Stimulated activated naive CD8-positive, alpha-beta T cell treated with anti-CD3 and anti-CD28 coated beads, Interleukin-15, Interleukin-2, amounts not matched to agents 100 ng/mL and 50 ng/mL, for 24 hours (primary cell): ENCODE results near the gene CCL7.

Experiments
- H3K27ac Mint-ChIP-seq: one replicate; pipeline ENCODE4 v1.8.0; 2021; ENCODE audit warnings: mild to moderate bottlenecking, mixed read lengths
- H3K27me3 Mint-ChIP-seq: one replicate; pipeline ENCODE4 v1.8.0; 2021; ENCODE audit warnings: mixed read lengths
- H3K36me3 Mint-ChIP-seq: one replicate; pipeline ENCODE4 v1.8.0; 2021; ENCODE audit warnings: low read depth, mixed read lengths
- H3K4me1 Mint-ChIP-seq: one replicate; pipeline ENCODE4 v1.8.0; 2021; ENCODE audit warnings: low read depth, mixed read lengths
- H3K4me3 Mint-ChIP-seq: one replicate; pipeline ENCODE4 v1.8.0; 2021; ENCODE audit warnings: mild to moderate bottlenecking, mixed read lengths
- H3K9me3 Mint-ChIP-seq: one replicate; pipeline ENCODE4 v1.8.0; 2021; ENCODE audit warnings: mixed read lengths

CCL7 gene

DNA sequence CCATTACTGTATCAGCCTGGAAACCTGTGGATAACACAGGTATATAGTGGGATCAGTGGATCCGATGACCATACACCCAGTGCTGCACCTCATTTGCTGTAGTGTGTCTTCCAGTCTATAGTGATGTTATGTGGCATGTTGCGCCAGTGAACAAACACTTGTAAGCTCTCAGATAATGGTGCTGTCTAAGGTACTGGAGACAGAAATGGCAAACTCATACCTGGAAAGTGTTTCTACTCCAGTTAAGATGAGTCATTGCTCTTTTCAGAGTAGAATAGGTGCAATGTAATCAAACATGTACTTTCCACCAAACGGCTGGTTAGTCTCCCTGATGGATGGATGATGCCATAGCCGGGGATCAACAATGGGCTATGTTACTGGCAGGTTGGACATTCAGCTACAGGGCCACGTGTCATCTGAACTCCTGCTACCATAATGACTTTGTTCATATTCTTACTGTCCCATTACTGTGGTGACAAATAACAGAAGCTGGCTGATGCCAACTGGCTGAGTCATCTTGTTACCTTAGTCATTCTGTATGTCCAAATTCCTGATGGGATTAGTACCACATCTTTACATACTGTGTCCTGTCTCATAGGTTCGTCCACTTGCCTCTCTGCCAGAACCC is 21.8 kb downstream of the CCL7 start:
- Mint-ChIP-seq H3K4me1 (no peaks in the 10 kb centered on the region), H3K4me3 (no peak overlapping the region), H3K27me3 (peaks cover 10% of the 10 kb centered on the region), H3K36me3 (no peaks in the 10 kb centered on the region), H3K27ac (no peak overlapping the region), H3K9me3 (no peaks in the 10 kb centered on the region)

DNA sequence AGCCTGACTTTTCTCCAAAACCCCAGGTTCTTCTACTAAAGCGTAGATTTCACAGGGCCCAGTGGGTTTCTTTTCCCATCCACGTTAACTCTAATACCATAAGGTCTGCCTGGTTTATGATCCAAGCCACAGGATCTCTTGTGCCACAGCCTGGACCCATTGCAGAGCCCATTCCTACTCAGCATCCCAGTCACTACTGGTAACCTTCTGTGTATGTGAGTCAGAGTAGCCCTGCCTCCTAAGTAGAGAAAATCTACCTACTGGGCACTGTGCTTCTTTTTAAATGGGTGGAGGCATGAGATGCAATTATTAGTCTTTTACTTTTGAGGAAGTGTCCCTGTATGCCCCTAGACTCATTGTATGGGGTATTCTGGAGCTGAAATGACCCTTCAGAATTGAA is 29.0 kb downstream of the CCL7 start:
- peaks cover 3% of the 10 kb centered on the region for H3K9me3 Mint-ChIP-seq
- H3K4me3 Mint-ChIP-seq: no peak overlapping the region
- no peak overlapping the region for H3K27ac Mint-ChIP-seq
- peaks cover 30% of the 10 kb centered on the region for H3K27me3 Mint-ChIP-seq
- H3K4me1 Mint-ChIP-seq: no peaks in the 10 kb centered on the region
- H3K36me3 Mint-ChIP-seq: no peaks in the 10 kb centered on the region

DNA sequence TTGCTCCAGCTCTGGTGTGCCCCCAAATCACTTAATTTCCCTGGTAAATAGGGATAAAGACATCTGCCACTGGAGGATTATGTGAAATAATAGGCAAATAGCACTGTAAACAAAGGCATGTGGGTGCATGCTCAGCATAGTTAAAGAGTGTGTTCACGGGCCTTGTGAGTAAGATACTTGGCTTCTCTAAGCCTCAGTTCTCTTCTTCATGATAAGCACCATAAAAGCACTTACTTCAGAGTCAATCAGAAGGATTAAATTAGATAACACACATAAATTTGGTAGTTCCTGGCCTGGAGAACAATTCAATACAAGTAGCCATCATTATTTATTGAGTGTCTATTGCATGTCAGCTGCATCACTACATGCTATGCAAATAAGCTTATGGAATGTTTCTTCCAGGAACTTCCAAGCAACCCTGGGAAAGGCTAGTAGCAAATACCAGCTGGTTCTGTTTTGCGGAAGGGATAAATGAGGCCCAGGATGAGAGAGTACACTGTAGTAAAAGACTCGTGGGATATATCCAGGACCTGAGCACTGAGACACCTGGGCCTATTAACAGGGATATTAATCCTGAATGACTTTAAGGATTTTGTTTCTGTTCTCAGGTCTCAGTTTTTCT is 30.0 kb downstream of the CCL7 start:
- no peaks in the 10 kb centered on the region for H3K36me3 Mint-ChIP-seq
- no peaks in the 10 kb centered on the region for H3K4me1 Mint-ChIP-seq
- H3K27ac Mint-ChIP-seq: no peak overlapping the region
- H3K9me3 Mint-ChIP-seq: peaks cover 3% of the 10 kb centered on the region
- H3K4me3 Mint-ChIP-seq: no peak overlapping the region
- H3K27me3 Mint-ChIP-seq: peaks cover 30% of the 10 kb centered on the region

DNA sequence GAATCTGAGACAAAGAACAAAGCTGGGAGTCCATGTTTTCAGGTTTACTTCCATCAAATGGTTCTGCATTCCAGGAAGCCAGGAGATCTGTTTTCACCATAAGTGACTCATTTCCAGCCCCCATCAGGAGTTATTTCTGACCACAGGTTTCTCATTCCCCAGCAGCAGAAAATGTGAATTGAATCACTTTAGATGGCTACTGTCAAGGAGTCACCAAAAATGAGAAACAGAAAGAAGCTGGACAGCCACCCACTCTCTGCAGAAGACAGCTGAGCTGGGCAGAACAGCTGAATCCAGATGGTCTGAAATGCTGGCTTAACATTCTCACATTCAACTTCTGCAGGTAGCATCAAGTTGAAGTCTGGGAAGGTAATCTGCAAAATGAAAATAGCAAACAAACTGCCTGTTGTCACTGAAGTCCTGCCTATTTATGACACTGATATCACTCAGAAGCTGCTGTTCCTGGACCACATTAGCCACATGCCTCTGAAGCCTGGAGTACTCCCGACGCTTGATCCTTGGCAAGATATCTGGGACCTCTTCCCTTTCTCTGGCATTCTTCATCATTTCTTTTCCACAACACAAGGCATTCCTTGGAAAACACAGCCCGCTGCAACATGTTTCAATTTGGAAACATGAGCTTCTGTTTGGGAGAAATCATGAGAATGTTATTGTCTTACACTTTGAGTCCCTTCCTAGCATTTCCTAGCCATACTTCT is 30.8 kb downstream of the CCL7 start:
- Mint-ChIP-seq H3K9me3 (peaks cover 3% of the 10 kb centered on the region), H3K27me3 (peaks cover 30% of the 10 kb centered on the region), H3K4me1 (no peaks in the 10 kb centered on the region), H3K27ac (no peak overlapping the region), H3K36me3 (no peaks in the 10 kb centered on the region), H3K4me3 (no peak overlapping the region)

DNA sequence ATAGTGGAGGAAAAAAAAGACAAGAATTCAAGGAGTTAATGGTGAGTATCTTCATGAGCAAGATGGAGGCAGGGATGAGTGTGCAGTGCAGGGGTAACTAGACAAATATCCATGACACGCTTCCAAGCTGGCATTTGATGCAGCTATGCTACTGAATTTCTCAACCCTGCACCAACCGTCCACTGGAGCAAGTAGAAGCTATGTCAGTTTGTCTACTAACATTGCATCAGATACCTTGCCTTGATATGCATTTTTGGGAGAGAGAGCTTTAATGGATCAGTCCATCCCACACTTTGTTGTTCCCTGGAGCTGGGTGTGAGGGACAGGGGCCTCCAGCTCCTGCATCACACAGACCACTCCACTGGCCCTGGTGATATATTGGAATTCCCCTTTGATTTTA is 32.0 kb downstream of the CCL7 start:
- peaks cover 34% of the 10 kb centered on the region for H3K27me3 Mint-ChIP-seq
- peaks cover 3% of the 10 kb centered on the region for H3K9me3 Mint-ChIP-seq
- H3K4me1 Mint-ChIP-seq: no peaks in the 10 kb centered on the region
- no peak overlapping the region for H3K4me3 Mint-ChIP-seq
- H3K27ac Mint-ChIP-seq: no peak overlapping the region
- H3K36me3 Mint-ChIP-seq: no peaks in the 10 kb centered on the region

DNA sequence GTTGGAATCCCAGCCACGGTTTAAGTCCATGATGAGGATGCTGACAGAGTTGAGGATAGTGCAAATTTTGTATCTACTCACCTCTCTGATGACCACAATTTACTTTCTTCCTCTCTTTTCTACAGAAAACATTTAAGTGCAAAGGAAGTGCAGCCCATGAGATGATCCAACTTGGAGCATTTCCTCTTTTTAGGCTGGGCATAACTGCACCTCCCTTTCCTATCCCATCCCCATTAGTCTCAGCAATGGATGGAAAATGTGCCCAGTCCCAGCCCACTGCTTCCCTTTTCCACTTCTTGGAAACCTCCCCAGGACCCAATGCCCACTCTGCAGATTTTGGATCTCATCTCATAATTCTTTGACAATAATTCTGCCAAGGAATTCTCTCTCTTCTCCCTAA is 32.6 kb downstream of the CCL7 start:
- peaks cover 3% of the 10 kb centered on the region for H3K9me3 Mint-ChIP-seq
- no peak overlapping the region for H3K27ac Mint-ChIP-seq
- H3K36me3 Mint-ChIP-seq: no peaks in the 10 kb centered on the region
- H3K4me1 Mint-ChIP-seq: peaks cover 3% of the 10 kb centered on the region
- peaks cover 39% of the 10 kb centered on the region for H3K27me3 Mint-ChIP-seq
- H3K4me3 Mint-ChIP-seq: no peak overlapping the region

DNA sequence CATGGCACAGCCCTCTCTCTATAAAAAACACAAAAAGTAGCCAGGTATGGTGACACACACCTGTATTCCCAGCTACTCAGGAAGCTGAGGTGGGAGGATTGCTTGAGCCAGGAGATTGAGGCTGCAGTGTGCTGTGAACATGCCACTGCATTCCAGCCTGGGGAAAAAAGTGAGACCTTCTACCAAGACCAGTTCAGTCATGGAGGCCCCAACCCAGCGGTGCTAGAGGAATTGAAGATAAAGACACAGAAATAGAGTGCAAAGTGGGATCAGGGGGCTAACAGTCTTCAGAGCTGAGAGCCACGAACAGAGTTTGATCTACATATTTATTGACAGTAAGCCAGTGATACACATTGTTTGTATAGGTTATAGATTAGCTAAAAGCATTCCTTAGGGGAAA is 33.6 kb downstream of the CCL7 start:
- peaks cover 3% of the 10 kb centered on the region for H3K4me1 Mint-ChIP-seq

DNA sequence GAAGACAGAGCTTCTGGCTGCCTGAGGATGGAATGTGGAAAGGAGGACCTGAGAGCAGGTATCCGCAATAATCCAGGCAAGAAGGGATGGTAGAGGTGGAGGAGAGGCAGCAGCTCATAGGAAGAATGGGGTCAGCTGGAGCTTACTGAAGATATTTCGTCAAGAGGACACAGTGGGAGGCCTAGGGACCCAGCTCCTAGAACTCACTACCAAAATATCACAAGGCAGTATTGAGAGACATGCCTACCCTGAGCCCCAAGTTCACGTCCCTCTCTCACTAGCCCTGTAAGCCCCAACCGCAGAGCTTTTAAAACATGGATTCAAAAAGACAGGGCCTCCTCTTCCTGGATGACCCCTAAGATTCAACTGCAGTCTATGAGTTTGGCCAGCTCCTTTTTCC is 35.0 kb downstream of the CCL7 start:
- no peak overlapping the region for H3K27ac Mint-ChIP-seq
- peaks cover 32% of the 10 kb centered on the region for H3K27me3 Mint-ChIP-seq
- no peak overlapping the region for H3K4me3 Mint-ChIP-seq
- H3K4me1 Mint-ChIP-seq: peaks cover 3% of the 10 kb centered on the region
- H3K9me3 Mint-ChIP-seq: no peaks in the 10 kb centered on the region
- H3K36me3 Mint-ChIP-seq: no peaks in the 10 kb centered on the region

More for the DNA sequence above, 33.6 kb downstream of the CCL7 start:
- Mint-ChIP-seq H3K9me3 (peaks cover under 1% of the 10 kb centered on the region), H3K36me3 (no peaks in the 10 kb centered on the region), H3K4me3 (no peak overlapping the region), H3K27me3 (peaks cover 38% of the 10 kb centered on the region), H3K27ac (no peak overlapping the region)

DNA sequence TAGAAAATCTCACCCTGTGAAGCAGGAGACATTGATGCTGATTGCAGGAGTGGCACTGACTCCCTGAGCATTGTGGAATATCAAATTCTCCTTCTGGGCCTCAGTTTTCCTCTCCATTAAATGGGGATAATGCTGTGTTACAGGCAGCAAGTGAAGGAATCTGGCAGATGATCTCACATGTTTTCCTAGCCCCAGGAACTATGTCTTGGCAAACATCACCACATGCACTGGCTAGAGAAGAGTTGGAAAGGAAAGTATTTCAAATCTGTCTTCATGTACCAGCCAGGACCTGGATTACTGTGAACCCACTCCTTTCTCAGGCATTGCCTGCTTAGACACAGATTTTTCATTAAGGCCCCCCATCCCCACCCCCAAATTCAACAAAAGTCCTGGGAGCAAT is 35.6 kb downstream of the CCL7 start:
- H3K9me3 Mint-ChIP-seq: no peaks in the 10 kb centered on the region
- H3K36me3 Mint-ChIP-seq: no peaks in the 10 kb centered on the region
- H3K4me3 Mint-ChIP-seq: no peak overlapping the region
- peaks cover 32% of the 10 kb centered on the region for H3K27me3 Mint-ChIP-seq
- H3K4me1 Mint-ChIP-seq: peaks cover 3% of the 10 kb centered on the region
- no peak overlapping the region for H3K27ac Mint-ChIP-seq

DNA sequence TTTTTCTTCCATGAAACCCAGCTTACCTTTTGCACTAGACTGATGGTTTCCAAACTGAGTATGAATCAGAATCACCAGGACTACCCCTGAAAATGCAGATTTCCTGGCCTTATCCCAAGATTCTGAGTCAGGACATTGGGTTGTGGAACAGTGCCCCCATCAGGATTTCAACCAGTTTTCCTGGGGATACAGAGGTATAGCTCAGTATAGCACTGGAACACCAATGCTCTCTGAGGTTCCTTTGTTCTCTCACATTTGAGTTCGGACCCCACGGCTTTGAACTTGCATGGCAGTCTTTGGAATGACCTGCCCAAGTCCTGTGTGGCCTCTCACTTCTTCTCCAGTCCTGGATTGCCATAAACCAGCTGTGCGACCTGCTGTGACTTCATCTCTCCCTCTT is 36.4 kb downstream of the CCL7 start:
- H3K4me1 Mint-ChIP-seq: peaks cover 3% of the 10 kb centered on the region
- no peak overlapping the region for H3K27ac Mint-ChIP-seq
- H3K9me3 Mint-ChIP-seq: no peaks in the 10 kb centered on the region
- no peak overlapping the region for H3K4me3 Mint-ChIP-seq
- H3K27me3 Mint-ChIP-seq: peaks cover 26% of the 10 kb centered on the region
- no peaks in the 10 kb centered on the region for H3K36me3 Mint-ChIP-seq

DNA sequence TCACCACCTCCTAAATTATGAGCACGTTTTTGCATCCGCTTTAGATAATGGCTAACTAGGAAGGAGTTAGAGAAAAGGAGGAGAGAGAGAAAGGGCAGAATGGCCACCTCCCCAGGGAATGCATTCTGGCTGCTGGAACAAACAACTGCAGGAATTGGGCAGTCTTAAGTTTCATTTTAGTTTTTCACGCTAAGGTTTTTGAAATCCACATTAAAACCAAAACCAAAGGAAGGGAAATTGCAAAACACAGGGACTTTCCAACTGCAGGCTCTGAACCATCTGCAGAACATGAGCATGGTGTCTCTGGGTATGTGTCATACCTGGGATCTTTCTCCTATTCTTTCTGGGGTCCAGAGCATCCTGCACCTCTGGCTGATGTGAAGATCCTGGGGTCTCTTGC is 37.1 kb downstream of the CCL7 start:
- Mint-ChIP-seq H3K27ac (no peak overlapping the region), H3K36me3 (no peaks in the 10 kb centered on the region), H3K4me3 (no peak overlapping the region), H3K27me3 (peaks cover 20% of the 10 kb centered on the region), H3K4me1 (peaks cover 3% of the 10 kb centered on the region), H3K9me3 (no peaks in the 10 kb centered on the region)

DNA sequence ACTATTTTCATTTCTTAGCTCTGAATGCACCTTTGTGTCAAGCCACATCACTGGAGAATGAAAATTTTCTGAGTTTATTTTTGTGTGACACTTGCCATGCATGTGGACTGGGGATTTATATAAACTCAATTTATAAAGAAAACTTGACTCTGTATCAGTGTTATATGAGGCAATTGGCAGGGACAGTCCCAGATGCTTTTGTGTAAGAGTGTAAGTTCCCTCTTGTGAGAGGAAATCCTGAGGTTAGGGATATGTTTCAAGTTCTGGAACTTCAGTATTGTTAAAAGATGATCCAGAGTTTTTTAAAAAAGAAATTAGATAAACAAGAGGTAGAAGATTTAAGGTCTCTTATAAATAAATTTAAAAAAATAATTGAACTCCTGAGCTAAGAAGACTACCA is 38.4 kb downstream of the CCL7 start:
- peaks cover 3% of the 10 kb centered on the region for H3K4me1 Mint-ChIP-seq
- no peak overlapping the region for H3K4me3 Mint-ChIP-seq
- H3K36me3 Mint-ChIP-seq: no peaks in the 10 kb centered on the region
- peaks cover 16% of the 10 kb centered on the region for H3K27me3 Mint-ChIP-seq
- no peaks in the 10 kb centered on the region for H3K9me3 Mint-ChIP-seq
- no peak overlapping the region for H3K27ac Mint-ChIP-seq

DNA sequence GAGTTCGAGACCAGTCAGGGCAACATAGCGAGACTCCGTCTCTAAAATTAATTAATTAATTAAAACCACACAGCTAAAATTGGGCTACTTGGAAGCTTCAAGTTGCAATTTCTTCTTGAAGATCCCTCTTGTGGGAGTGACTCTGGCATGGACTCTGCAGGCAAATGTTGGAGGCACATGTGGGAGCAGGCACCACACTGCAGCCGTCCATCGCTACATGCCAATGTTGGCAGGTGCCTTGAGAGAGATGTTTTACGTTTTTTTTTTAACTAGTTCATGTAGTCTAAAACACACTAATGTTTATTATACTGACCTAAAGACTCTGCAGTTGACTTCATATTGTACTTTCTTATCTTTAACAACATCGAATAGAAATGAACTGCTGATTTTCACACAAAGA is 41.3 kb downstream of the CCL7 start:
- H3K9me3 Mint-ChIP-seq: no peaks in the 10 kb centered on the region
- no peak overlapping the region for H3K4me3 Mint-ChIP-seq
- no peaks in the 10 kb centered on the region for H3K36me3 Mint-ChIP-seq
- peaks cover 29% of the 10 kb centered on the region for H3K27me3 Mint-ChIP-seq
- no peak overlapping the region for H3K27ac Mint-ChIP-seq
- peaks cover 3% of the 10 kb centered on the region for H3K4me1 Mint-ChIP-seq

DNA sequence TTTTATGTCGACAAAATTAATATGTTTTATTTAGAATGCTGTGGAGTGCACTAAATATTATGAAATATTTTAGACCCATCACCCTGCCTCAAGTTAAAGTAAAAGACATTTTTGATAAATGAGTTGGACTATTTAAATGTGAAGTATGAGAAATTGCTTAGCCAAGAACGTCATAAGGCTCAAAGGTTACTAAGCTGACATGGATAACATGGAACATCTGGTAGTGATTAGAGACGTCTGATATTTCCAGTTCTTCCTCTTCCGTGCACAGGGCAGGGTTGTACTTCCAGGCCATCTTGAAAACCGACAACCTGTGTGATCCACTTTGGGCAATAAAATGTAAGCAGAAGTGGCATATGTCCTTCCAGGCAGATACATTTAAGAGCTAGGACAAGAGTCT is 42.1 kb downstream of the CCL7 start:
- no peak overlapping the region for H3K4me3 Mint-ChIP-seq
- H3K36me3 Mint-ChIP-seq: no peaks in the 10 kb centered on the region
- H3K27ac Mint-ChIP-seq: no peak overlapping the region
- no peaks in the 10 kb centered on the region for H3K9me3 Mint-ChIP-seq
- H3K27me3 Mint-ChIP-seq: peaks cover 31% of the 10 kb centered on the region
- H3K4me1 Mint-ChIP-seq: peaks cover 3% of the 10 kb centered on the region

DNA sequence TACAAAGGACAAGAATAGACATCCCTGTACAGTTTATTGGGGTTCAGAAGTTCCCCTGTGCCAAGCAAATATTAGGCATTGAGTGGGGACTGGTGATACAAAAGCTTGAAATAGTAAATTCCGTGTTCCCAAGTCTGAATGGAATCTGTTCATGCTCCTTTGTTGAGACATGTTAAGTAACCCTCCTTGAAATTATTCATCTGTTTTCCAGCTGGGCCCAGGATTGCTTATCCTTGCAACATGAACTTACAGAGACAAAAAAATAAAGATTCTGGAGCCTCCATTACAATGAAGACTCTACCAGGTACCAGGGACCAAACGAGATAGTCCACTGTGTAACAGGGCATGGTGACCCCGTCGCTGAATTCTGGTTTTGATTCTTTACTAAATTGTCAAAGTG is 43.1 kb downstream of the CCL7 start:
- H3K4me3 Mint-ChIP-seq: no peak overlapping the region
- no peak overlapping the region for H3K27ac Mint-ChIP-seq
- H3K4me1 Mint-ChIP-seq: no peaks in the 10 kb centered on the region
- peaks cover 33% of the 10 kb centered on the region for H3K27me3 Mint-ChIP-seq
- H3K36me3 Mint-ChIP-seq: no peaks in the 10 kb centered on the region
- H3K9me3 Mint-ChIP-seq: no peaks in the 10 kb centered on the region
